GM10266 (cell line): Measurements from ENCODE around the gene PINLYP.

Source experiments
- DNase-seq: peaks from one replicate; pipeline ENCODE4 v3.0.0; 2012; ENCODE audit errors: extremely low spot score
- TF ChIP-seq, protein P1 (sequence below): IDR thresholded peaks from 2 replicates; pipeline ENCODE4 v1.5.1; 2012; ENCODE audit warnings: mild to moderate bottlenecking, low read depth; ENCODE audit not compliant: control insufficient read depth, insufficient read depth; ENCODE audit errors: missing control alignments

Gene PINLYP

GRCh38 chr19:43628646-43629326, 53.2 kb downstream of the PINLYP start:
- DNase-seq = no peak
- TF ChIP-seq, protein P1, sequence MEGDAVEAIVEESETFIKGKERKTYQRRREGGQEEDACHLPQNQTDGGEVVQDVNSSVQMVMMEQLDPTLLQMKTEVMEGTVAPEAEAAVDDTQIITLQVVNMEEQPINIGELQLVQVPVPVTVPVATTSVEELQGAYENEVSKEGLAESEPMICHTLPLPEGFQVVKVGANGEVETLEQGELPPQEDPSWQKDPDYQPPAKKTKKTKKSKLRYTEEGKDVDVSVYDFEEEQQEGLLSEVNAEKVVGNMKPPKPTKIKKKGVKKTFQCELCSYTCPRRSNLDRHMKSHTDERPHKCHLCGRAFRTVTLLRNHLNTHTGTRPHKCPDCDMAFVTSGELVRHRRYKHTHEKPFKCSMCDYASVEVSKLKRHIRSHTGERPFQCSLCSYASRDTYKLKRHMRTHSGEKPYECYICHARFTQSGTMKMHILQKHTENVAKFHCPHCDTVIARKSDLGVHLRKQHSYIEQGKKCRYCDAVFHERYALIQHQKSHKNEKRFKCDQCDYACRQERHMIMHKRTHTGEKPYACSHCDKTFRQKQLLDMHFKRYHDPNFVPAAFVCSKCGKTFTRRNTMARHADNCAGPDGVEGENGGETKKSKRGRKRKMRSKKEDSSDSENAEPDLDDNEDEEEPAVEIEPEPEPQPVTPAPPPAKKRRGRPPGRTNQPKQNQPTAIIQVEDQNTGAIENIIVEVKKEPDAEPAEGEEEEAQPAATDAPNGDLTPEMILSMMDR = no peak

- DNase-seq = no peak
- TF ChIP-seq, protein P1 = no peak
Observed at GRCh38 chr19:43631491-43631890, 55.9 kb downstream of the PINLYP start.
